GM12891 (cell line): ENCODE measurements around the gene KIAA1958.
A peak's percentile ranks its signal among the peaks of the same experiment; 100 is the strongest.

Experiments
- DNase-seq: peaks from one replicate; pipeline ENCODE4 v3.0.0; 2011; ENCODE audit warnings: low spot score; ENCODE audit not compliant: insufficient read length
- FAIRE-seq: peaks from 2 replicates; lab custom pipeline; 2011; peaks lifted over from hg19 to GRCh38; lab: Jason Lieb, UNC
- PAX5 ChIP-seq: IDR thresholded peaks from 2 replicates; pipeline ENCODE4 v1.6.1; 2011; ENCODE audit warnings: low read length, moderate library complexity, mild to moderate bottlenecking; ENCODE audit not compliant: insufficient read depth, severe bottlenecking
- POLR2A ChIP-seq: IDR thresholded peaks from 2 replicates; pipeline ENCODE4 v1.6.1; 2011; ENCODE audit warnings: low read depth, low read length, control low read depth
- POLR2AphosphoS5 ChIP-seq: IDR thresholded peaks from 2 replicates; pipeline ENCODE4 v1.6.1; 2011; ENCODE audit warnings: low read depth, low read length, control low read depth
- POU2F2 ChIP-seq: IDR thresholded peaks from 2 replicates; pipeline ENCODE4 v1.6.1; 2011; ENCODE audit warnings: low read depth, mild to moderate bottlenecking, control low read depth, low read length, moderate library complexity
- SPI1 ChIP-seq: IDR thresholded peaks from 2 replicates; pipeline ENCODE4 v1.6.1; 2011; ENCODE audit warnings: low read depth, low read length, control low read depth
- TAF1 ChIP-seq: IDR thresholded peaks from 2 replicates; pipeline ENCODE4 v1.6.1; 2011; ENCODE audit warnings: low read depth, low read length, control low read depth

The KIAA1958 gene

DNA sequence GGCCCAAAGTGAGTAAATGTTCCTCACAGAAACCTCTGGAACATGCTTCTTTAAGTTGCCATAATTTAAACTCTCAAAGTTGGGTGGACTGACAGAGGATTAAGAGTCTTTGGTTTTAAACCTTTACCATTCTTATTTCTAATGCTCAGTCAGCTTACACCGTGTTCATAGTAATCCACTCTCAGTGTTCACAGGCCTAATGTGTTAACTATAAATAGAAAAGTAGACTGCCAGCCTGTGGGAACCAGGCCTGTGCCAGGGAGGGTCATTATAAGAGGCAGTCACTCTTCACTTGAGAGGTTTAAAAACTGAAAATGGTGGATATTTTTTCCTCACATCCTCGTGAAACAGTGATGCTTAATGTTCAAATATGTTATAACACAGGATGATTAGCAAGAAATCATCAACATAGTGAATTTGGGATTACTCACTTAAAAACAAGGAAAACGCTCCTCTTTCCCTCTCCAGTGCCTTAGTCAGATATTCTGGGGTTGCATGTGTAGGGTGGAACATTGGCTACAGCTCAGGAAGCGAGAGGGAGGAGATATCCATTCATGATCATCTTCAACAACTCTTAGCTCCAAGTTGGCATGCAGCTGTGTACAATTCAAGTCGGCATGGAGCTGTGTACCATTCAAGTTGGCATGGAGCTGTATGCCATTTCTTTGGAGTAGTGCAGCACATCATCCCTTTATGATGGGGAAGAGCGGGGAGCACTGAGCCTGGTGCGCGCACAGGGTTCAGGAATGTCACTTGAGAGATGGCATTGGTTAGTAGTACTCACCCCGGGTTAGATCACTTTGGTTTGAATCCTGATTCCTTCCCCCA lies 65.8 kb downstream of the KIAA1958 start:
- FAIRE-seq (no peak), DNase-seq (no peak)
- TF ChIP-seq POLR2AphosphoS5 (no peak), PAX5 (no peak), TAF1 (no peak), SPI1 (no peak), POLR2A (no peak), POU2F2 (no peak)

DNA sequence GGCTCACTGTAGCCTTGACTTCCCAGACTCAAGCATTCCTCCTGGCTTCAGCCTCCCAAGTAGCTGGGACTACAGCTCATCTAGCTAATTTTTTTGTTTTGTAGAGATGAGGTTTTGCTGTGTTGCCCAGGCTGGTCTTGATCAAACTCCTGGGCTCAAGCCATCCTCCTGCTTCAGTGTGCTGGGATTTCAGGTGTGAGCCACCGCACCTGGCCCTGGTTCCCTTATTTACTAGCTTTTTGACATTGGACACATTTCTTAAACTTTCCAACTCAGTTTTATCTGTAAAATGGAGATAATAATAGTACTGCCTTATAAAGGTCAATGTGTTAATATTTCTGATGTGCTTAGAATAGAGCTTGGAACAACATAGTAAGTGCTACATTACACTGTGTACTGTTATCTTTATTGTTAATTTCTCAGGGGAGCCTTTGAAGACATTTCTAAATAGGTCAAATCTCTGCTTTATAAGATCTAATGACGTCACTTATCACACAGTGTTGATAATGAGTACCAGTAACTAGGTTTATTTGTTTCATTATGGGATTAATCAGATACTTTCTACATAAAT lies 66.7 kb downstream of the KIAA1958 start:
- no peak for TF ChIP-seq TAF1
- no peak for TF ChIP-seq PAX5
- no peak for TF ChIP-seq POU2F2
- TF ChIP-seq POLR2A: no peak
- no peak for TF ChIP-seq POLR2AphosphoS5
- no peak for DNase-seq
- FAIRE-seq: no peak

GRCh38 chr9:112554516-112554915 lies 67.9 kb downstream of the KIAA1958 start:
- FAIRE-seq: no peak
- DNase-seq: no peak
- TF ChIP-seq SPI1 (no peak), POLR2A (no peak)

GRCh38 chr9:112555101-112555643 lies 68.5 kb downstream of the KIAA1958 start:
- no peak for DNase-seq
- FAIRE-seq: no peak

DNA sequence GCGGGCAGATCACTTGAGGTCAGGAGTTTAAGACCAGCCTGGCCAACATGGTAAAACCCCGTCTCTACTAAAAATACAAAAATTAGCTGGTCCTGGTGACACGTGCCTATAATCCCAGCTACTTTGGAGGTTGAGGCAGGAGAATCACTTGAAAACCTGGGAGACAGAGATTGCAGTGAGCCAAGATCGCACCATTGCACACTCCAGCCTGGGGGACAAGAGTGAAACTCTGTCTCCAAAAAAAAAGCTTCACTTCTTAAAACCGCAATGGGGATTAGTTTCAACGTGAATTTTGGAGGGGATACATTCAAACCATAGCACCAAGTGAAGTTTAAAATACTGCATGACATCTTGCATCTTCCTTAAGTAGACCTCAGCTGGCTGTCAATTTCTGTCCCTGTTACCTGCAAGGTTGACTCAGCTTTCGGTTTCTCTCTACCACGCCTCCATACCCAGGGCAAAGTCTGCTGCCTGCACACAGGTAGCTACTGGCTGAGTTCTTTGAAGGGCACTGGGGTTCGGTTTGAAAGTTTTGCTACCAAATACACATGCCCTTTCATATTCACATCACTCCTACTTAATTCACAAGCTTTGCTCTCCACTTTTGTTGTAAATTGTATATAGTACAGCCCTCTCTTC lies 69.3 kb downstream of the KIAA1958 start:
- no peak for FAIRE-seq
- TF ChIP-seq SPI1 (no peak), PAX5 (no peak), POLR2AphosphoS5 (no peak), TAF1 (no peak), POLR2A (no peak), POU2F2 (no peak)
- DNase-seq: peak; percentile 21

More at GRCh38 chr9:112555101-112555643, 68.5 kb downstream of the KIAA1958 start:
- TF ChIP-seq POLR2A: no peak
- no peak for TF ChIP-seq TAF1
- TF ChIP-seq SPI1: no peak
- TF ChIP-seq POLR2AphosphoS5: no peak
- no peak for TF ChIP-seq POU2F2
- TF ChIP-seq PAX5: no peak

- DNase-seq: no peak
- FAIRE-seq: no peak
- TF ChIP-seq POU2F2: no peak
These were observed 70.1 kb downstream of the KIAA1958 start for GRCh38 chr9:112556497-112557442.

- DNase-seq: no peak
These were observed 71.8 kb downstream of the KIAA1958 start for GRCh38 chr9:112558476-112558875.

DNA sequence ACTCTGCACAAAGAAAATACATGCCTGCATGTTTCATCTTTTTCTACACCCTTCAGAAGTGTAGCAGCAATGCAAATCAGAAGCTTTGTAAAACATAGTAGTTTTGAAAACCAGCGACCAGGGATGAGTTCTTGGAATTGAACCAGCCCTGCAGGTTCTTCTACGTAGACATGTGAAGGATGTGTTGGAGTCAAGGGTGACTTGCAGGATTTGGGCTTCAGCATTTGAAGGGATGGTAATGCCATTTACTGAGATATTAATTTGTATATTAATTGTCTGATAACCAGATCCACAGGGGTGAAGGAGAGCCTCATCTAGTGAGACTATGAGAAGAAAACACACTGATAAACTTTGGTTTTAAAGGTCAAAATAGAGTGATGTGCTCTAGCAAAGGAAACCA lies 72.4 kb downstream of the KIAA1958 start:
- TF ChIP-seq PAX5 (no peak), POLR2A (no peak), TAF1 (no peak), POU2F2 (no peak), POLR2AphosphoS5 (no peak), SPI1 (no peak)
- FAIRE-seq: no peak
- no peak for DNase-seq

More at GRCh38 chr9:112558476-112558875, 71.8 kb downstream of the KIAA1958 start:
- TF ChIP-seq POU2F2 (no peak), POLR2A (no peak), TAF1 (no peak), SPI1 (no peak), PAX5 (no peak), POLR2AphosphoS5 (no peak)
- FAIRE-seq: no peak
